ENCODE measurements around the gene TNFSF10.

Gene TNFSF10

GRCh38 chr3:172516318-172517214 lies 6.7 kb downstream of the TNFSF10 start:
- peak; percentile 45 for DNase-seq

GRCh38 chr3:172515130-172515918 lies 7.9 kb downstream of the TNFSF10 start:
- no peak for DNase-seq

- no peak for DNase-seq
Observed at GRCh38 chr3:172514678-172515077, 8.6 kb downstream of the TNFSF10 start.

- no peak for DNase-seq
Observed at GRCh38 chr3:172513488-172513887, 9.7 kb downstream of the TNFSF10 start.

GRCh38 chr3:172511783-172512762 lies 11.2 kb downstream of the TNFSF10 start:
- DNase-seq: peak; percentile 64

GRCh38 chr3:172506094-172506493 lies 17.1 kb downstream of the TNFSF10 start:
- no peak for DNase-seq

GRCh38 chr3:172501540-172501939 lies 21.7 kb downstream of the TNFSF10 start:
- DNase-seq: no peak

- DNase-seq: peak; percentile 69
Observed at GRCh38 chr3:172490198-172490669, 33.0 kb downstream of the TNFSF10 start.

GRCh38 chr3:172478116-172478515 lies 45.1 kb downstream of the TNFSF10 start:
- no peak for DNase-seq

- no peak for DNase-seq
Observed at GRCh38 chr3:172476347-172476746, 46.9 kb downstream of the TNFSF10 start.

GRCh38 chr3:172475703-172476102 lies 47.5 kb downstream of the TNFSF10 start:
- no peak for DNase-seq

GRCh38 chr3:172471903-172472302 lies 51.3 kb downstream of the TNFSF10 start:
- no peak for DNase-seq

- DNase-seq: no peak
Observed at GRCh38 chr3:172470588-172470987, 52.6 kb downstream of the TNFSF10 start.

- no peak for DNase-seq
Observed at GRCh38 chr3:172467170-172467824, 55.9 kb downstream of the TNFSF10 start.

GRCh38 chr3:172466553-172467130 lies 56.6 kb downstream of the TNFSF10 start:
- DNase-seq: no peak

GRCh38 chr3:172465281-172465680 lies 57.9 kb downstream of the TNFSF10 start:
- DNase-seq: no peak

GRCh38 chr3:172464306-172464705 lies 58.9 kb downstream of the TNFSF10 start:
- DNase-seq: no peak

- DNase-seq: no peak
Observed at GRCh38 chr3:172461530-172462138, 61.6 kb downstream of the TNFSF10 start.

- DNase-seq: no peak
Observed at GRCh38 chr3:172456404-172456803, 66.8 kb downstream of the TNFSF10 start.
